NCI-H2196 treated with DMSO at 0.1 percent for 48 hours (cell line): Measurements from ENCODE around the gene DLG5.
A peak's percentile ranks its signal among the peaks of the same experiment; 100 is the strongest.

Experiments
- DNase-seq: peaks from one replicate; lab custom pipeline; 2025; ENCODE audit not compliant: unreplicated experiment; lab: John Stamatoyannopoulos, UW

Gene DLG5

GRCh38 chr10:77915319-77916105 is 11.0 kb downstream of the DLG5 start:
- no peak for DNase-seq

- DNase-seq: no peak
Observed at GRCh38 chr10:77913090-77913489, 13.5 kb downstream of the DLG5 start.

- no peak for DNase-seq
Observed at GRCh38 chr10:77912576-77912975, 14.0 kb downstream of the DLG5 start.

GRCh38 chr10:77911535-77912123 is 14.9 kb downstream of the DLG5 start:
- no peak for DNase-seq

- no peak for DNase-seq
Observed at GRCh38 chr10:77910524-77911145, 15.9 kb downstream of the DLG5 start.

GRCh38 chr10:77909749-77910375 is 16.7 kb downstream of the DLG5 start:
- DNase-seq: no peak

- no peak for DNase-seq
Observed at GRCh38 chr10:77909021-77909748, 17.4 kb downstream of the DLG5 start.

GRCh38 chr10:77907900-77908717 is 18.4 kb downstream of the DLG5 start:
- DNase-seq: no peak

GRCh38 chr10:77907462-77907861 is 19.1 kb downstream of the DLG5 start:
- DNase-seq: no peak

GRCh38 chr10:77906951-77907421 is 19.6 kb downstream of the DLG5 start:
- DNase-seq: no peak

GRCh38 chr10:77905781-77906180 is 20.8 kb downstream of the DLG5 start:
- DNase-seq: no peak

GRCh38 chr10:77905086-77905748 is 21.3 kb downstream of the DLG5 start:
- DNase-seq: no peak

GRCh38 chr10:77904100-77904840 is 22.3 kb downstream of the DLG5 start:
- DNase-seq: no peak

- no peak for DNase-seq
Observed at GRCh38 chr10:77902159-77902558, 24.4 kb downstream of the DLG5 start.

- no peak for DNase-seq
Observed at GRCh38 chr10:77901743-77902142, 24.8 kb downstream of the DLG5 start.

GRCh38 chr10:77899690-77900089 is 26.9 kb downstream of the DLG5 start:
- no peak for DNase-seq

- DNase-seq: peak; percentile 33
Observed at GRCh38 chr10:77899080-77899477, 27.5 kb downstream of the DLG5 start.

GRCh38 chr10:77898323-77899079 is 28.1 kb downstream of the DLG5 start:
- DNase-seq: peak; percentile 66
